Esophagus squamous epithelium (tissue), 5 donors: ENCODE measurements around the gene CEBPE. TPM values are rescaled to one million over a fixed set of nuclear protein-coding genes. Genes with fewer than 3 reads are reported as not detected.

Source experiments
- DNase-seq: peaks from one replicate; lab custom pipeline; 2025; lab: John Stamatoyannopoulos, UW
- H3K27ac ChIP-seq, 4 donors: fragments of 200-600 bp; sonication (generic); one replicate each; pipeline ENCODE4 v1.5.1; 2016 to 2019; ENCODE audit warnings: mild to moderate bottlenecking in 1 of 4
- H3K27me3 ChIP-seq, 4 donors: fragments of 200-600 bp; sonication (generic); 1 replicate in 3 of 4; 2 replicates in 1 of 4; pipeline versions ENCODE4 v1.5.1 to v1.6.0; 2017 to 2021; ENCODE audit warnings: antibody characterized with exemption in 1 of 4
- H3K36me3 ChIP-seq, 3 donors: fragments of 200-600 bp; sonication (generic); one replicate each; pipeline ENCODE4 v1.5.1; 2016 to 2019
- H3K4me1 ChIP-seq, 3 donors: fragments of 200-600 bp; sonication (generic); one replicate each; pipeline ENCODE4 v1.5.1; 2017 to 2019
- H3K4me3 ChIP-seq, 4 donors: fragments of 200-600 bp; sonication (generic); 1 replicate in 3 of 4; 2 replicates in 1 of 4; pipeline ENCODE4 v1.5.1; 2016 to 2019; ENCODE audit warnings: mild to moderate bottlenecking in 2 of 4, moderate library complexity in 1 of 4
- H3K9me3 ChIP-seq, 3 donors: fragments of 200-600 bp; sonication (generic); one replicate each; pipeline ENCODE4 v1.5.1; 2016 to 2019
- POLR2A ChIP-seq, 4 donors: fragments of 450-650 bp; IDR thresholded peaks; one replicate each; pipeline ENCODE4 v1.6.1; 2017; ENCODE audit warnings: antibody characterized with exemption in 4 of 4, mild to moderate bottlenecking in 4 of 4, moderate library complexity in 3 of 4
- WGBS, 2 donors: methylation state at CpG; one replicate each; pipeline ENCODE4 v1.1.5; 2018; 5-methylcytosine and 5-hydroxymethylcytosine counted together
- intact Hi-C: fragments of 100-400 bp; cut with DNase I; formaldehyde crosslinking; loops from one replicate; pipeline ENCODE4 v1.15.0; 2022
- total RNA-seq, 4 donors: library from RNA; depleted of rRNA; stranded (reverse); fragments of >200 nt; gene quantifications; one replicate each; pipeline ENCODE4 v1.1.0, GENCODE V29; 2016
- TF ChIP-seq, protein P1 (sequence below), 6 experiments: fragments of 450-650 bp in 4 of 6; fragments of 200-600 bp in 2 of 6; sonication (generic) in 2 of 6; IDR thresholded peaks; one replicate each; pipeline ENCODE4 v1.5.1; 2016 to 2019; ENCODE audit warnings: antibody characterized with exemption in 6 of 6, mild to moderate bottlenecking in 4 of 6, moderate library complexity in 4 of 6
- donor health status: DM: yes; HTN: yes; CAD: no.

Gene CEBPE
- total RNA-seq, 4 donors from 2014 or later: not detected

DNA sequence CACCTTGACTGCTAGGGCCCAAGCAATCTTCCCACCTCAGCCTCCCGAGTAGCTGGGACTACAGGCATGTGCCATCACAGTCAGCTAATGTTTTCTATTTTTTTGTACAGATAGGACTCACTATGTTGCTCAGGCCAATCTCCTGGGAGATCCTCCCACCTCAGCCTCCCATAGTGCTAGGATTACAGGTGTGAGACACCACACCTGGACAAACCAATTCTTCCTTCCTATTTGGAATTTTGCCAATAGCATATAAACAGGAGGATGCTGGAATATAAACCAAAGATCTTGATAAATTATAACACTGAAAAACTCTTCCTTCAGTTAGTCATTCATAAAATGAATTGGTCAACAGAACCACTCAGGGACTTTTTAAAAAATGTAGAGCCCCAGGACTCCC, 32.5 kb downstream of the CEBPE start:
- Histone ChIP-seq H3K4me3 (no peak overlapping the region), H3K9me3 (no peaks in the 10 kb centered on the region), H3K4me1 (peaks cover 0 to 15% (median 0%) of the 10 kb centered on the region in 3 donors), H3K27me3 (no peaks in the 10 kb centered on the region), H3K36me3 (peaks cover 27 to 100% (median 68%) of the 10 kb centered on the region in 3 donors), H3K27ac (no peak overlapping the region)
- no peak for TF ChIP-seq POLR2A (IDR thresholded peaks at IDR 0.05)
- TF ChIP-seq, protein P1, sequence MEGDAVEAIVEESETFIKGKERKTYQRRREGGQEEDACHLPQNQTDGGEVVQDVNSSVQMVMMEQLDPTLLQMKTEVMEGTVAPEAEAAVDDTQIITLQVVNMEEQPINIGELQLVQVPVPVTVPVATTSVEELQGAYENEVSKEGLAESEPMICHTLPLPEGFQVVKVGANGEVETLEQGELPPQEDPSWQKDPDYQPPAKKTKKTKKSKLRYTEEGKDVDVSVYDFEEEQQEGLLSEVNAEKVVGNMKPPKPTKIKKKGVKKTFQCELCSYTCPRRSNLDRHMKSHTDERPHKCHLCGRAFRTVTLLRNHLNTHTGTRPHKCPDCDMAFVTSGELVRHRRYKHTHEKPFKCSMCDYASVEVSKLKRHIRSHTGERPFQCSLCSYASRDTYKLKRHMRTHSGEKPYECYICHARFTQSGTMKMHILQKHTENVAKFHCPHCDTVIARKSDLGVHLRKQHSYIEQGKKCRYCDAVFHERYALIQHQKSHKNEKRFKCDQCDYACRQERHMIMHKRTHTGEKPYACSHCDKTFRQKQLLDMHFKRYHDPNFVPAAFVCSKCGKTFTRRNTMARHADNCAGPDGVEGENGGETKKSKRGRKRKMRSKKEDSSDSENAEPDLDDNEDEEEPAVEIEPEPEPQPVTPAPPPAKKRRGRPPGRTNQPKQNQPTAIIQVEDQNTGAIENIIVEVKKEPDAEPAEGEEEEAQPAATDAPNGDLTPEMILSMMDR (IDR thresholded peaks at IDR 0.05): no peak
- DNase-seq: no peak
- intact Hi-C loops: no loop called here
- WGBS, 2 donors: 100% methylated on average over 1 of the region's 1 CpG

DNA sequence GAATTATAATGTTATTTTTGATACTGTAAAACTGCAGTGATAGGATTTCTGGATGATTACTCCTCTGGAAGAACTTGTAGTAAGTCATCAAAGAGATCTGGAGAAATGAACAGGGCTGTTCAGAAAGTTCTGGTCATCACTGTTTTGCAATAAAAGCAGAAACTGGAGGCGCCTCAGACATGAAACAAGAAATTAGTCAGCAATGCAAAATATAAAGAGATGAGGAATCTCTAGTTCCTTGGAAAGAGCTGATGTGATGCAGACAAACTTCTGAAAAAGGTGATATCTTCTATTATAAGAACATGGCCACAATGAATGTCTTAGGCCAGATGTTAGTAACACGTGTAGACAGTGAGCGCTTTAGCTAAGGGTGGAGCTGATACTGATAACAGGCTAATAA, 33.6 kb downstream of the CEBPE start:
- no peaks in the 10 kb centered on the region for H3K9me3 ChIP-seq
- 70 to 71% methylated on average over 3 of the region's 3 CpGs for WGBS, 2 donors
- TF ChIP-seq, protein P1 (IDR thresholded peaks at IDR 0.05): no peak
- no peak for TF ChIP-seq POLR2A (IDR thresholded peaks at IDR 0.05)
- H3K4me3 ChIP-seq: no peak overlapping the region
- H3K27ac ChIP-seq: no peak overlapping the region
- peaks cover 0 to 8% (median 0%) of the 10 kb centered on the region in 3 donors for H3K4me1 ChIP-seq
- H3K36me3 ChIP-seq: peaks cover 23 to 100% (median 73%) of the 10 kb centered on the region in 3 donors
- no peaks in the 10 kb centered on the region for H3K27me3 ChIP-seq
- no peak for DNase-seq
- intact Hi-C loops: no loop called here

DNA sequence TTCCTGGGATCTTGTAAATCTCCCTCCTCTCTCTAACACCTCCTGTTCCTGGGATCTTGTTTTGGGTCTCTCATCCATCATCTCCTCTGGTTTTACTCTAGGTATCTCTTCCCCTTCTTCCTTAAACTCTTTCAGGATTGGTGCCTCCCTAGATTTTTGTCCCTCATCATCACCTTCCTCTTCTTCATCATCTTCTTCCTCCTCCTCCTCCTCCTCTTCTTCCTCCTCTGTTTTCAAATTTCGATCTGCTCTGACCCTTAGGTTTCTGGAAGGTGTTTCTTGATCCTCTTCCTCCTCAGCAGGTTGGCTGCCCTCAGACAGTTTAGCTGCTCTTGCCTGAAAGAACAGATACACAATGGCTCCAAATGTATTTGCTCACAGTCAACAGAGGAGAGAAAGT, 38.6 kb downstream of the CEBPE start:
- peaks cover 18 to 100% (median 73%) of the 10 kb centered on the region in 3 donors for H3K36me3 ChIP-seq

DNA sequence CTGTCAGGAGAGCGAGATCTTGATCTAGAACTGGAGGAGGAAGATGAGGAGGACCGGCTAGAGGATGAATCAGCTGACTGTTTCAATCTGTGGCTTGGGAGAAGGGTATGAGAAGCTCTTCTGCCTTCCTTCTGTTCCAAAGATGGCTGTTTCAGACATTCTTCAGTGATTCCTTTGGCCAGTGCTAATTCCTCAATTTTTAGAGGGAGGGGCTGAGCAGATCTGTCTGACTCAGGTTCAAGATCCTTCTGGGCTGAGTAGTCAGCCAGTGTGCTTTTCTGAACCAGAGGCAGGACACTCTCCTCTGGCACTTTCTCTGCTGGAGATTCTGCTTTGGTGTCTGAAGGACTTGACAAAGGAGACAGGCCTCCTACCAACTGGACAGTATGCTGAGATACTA, 39.3 kb downstream of the CEBPE start:
- Histone ChIP-seq H3K4me3 (no peak overlapping the region), H3K27me3 (no peaks in the 10 kb centered on the region), H3K9me3 (no peaks in the 10 kb centered on the region), H3K36me3 (peaks cover 17 to 100% (median 75%) of the 10 kb centered on the region in 3 donors), H3K27ac (peak overlapping the region; percentile 17 to 81 (median 78)), H3K4me1 (peaks cover 4 to 39% (median 17%) of the 10 kb centered on the region in 3 donors)
- TF ChIP-seq, protein P1 (IDR thresholded peaks at IDR 0.05): no peak
- TF ChIP-seq POLR2A (IDR thresholded peaks at IDR 0.05): no peak
- 89 to 100% methylated on average over 1 to 2 of the region's 2 CpGs for WGBS, 2 donors
- intact Hi-C loops: no loop called here
- DNase-seq: no peak

More for the DNA sequence above, 38.6 kb downstream of the CEBPE start:
- H3K9me3 ChIP-seq: no peaks in the 10 kb centered on the region
- H3K27me3 ChIP-seq: no peaks in the 10 kb centered on the region
- intact Hi-C loops: no loop called here
- H3K4me1 ChIP-seq: peaks cover 4 to 39% (median 17%) of the 10 kb centered on the region in 3 donors
- peak overlapping the region in 1 of 4 donors; percentile 81 for H3K27ac ChIP-seq
- H3K4me3 ChIP-seq: no peak overlapping the region
- DNase-seq: no peak
- 67 to 81% methylated on average over 1 of the region's 1 CpG for WGBS, 2 donors
- TF ChIP-seq, protein P1 (IDR thresholded peaks at IDR 0.05): no peak
- no peak for TF ChIP-seq POLR2A (IDR thresholded peaks at IDR 0.05)

DNA sequence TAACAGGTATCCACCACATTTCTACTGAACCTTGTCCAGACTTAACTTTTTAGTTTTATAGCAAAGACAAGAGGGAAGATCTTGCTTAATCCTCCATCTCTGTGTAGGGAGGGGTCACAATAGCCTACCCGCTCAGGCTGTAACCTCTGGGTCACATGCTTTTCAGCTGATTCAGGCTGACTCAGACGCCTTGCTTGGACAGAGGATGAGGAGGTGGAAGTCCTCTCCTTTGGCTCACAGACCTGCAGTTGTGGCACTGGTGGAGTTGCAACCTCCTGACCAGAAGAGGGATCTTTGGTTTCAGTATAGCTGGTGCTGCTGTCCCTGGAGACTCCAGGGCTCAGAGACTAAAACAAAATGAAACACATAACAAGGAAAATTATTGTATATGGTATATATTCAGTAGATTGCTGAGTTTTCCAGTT, 40.4 kb downstream of the CEBPE start:
- DNase-seq: no peak

More for the DNA sequence above, 40.4 kb downstream of the CEBPE start:
- intact Hi-C loops: no loop called here
- Histone ChIP-seq H3K27ac (peak overlapping the region; percentile 17 to 81 (median 78)), H3K36me3 (peaks cover 17 to 100% (median 67%) of the 10 kb centered on the region in 3 donors), H3K4me3 (no peak overlapping the region), H3K9me3 (no peaks in the 10 kb centered on the region), H3K4me1 (peaks cover 4 to 39% (median 17%) of the 10 kb centered on the region in 3 donors), H3K27me3 (no peaks in the 10 kb centered on the region)
- no peak for TF ChIP-seq POLR2A (IDR thresholded peaks at IDR 0.05)
- TF ChIP-seq, protein P1 (IDR thresholded peaks at IDR 0.05): no peak
- WGBS, 2 donors: 0 to 8% methylated on average over 2 of the region's 2 CpGs
